GM21526 (cell line): ENCODE results near the gene NCK1.
A peak's percentile ranks its signal among the peaks of the same experiment; 100 is the strongest.
"Not testable (repeated sequence)": the region's sequence is repeated elsewhere in the genome, so short reads cannot be mapped to it uniquely, and the experiment has no call there.

Experiments
- ATAC-seq: cut with Tn5 transposase; IDR thresholded peaks from one replicate; pipeline ENCODE4 v1.9.1; 2021; ENCODE audit warnings: moderate library complexity; ENCODE audit not compliant: unreplicated experiment, low FRiP score

The NCK1 gene

GRCh38 chr3:136860541-136860940, 1.5 kb upstream of the NCK1 start:
- ATAC-seq = no peak

- ATAC-seq = peak; percentile 12
These were observed 762 bp downstream of the NCK1 start for GRCh38 chr3:136862617-136863322.

- ATAC-seq = no peak
These were observed 7.3 kb downstream of the NCK1 start for GRCh38 chr3:136869282-136869681.

- ATAC-seq = not testable (repeated sequence)
These were observed 10.2 kb downstream of the NCK1 start for GRCh38 chr3:136872258-136872657.

GRCh38 chr3:136879510-136879909, 17.5 kb downstream of the NCK1 start:
- ATAC-seq = not testable (repeated sequence)

GRCh38 chr3:136882571-136882970, 20.6 kb downstream of the NCK1 start:
- ATAC-seq = no peak

- ATAC-seq = no peak
These were observed 22.1 kb downstream of the NCK1 start for GRCh38 chr3:136883967-136884720.

- no peak for ATAC-seq
These were observed 23.6 kb downstream of the NCK1 start for GRCh38 chr3:136885357-136886213.

GRCh38 chr3:136889947-136890346, 27.9 kb downstream of the NCK1 start:
- ATAC-seq = no peak

GRCh38 chr3:136891934-136892855, 30.2 kb downstream of the NCK1 start:
- ATAC-seq = no peak

GRCh38 chr3:136893848-136894443, 31.9 kb downstream of the NCK1 start:
- ATAC-seq = no peak

- not testable (repeated sequence) for ATAC-seq
These were observed 35.2 kb downstream of the NCK1 start for GRCh38 chr3:136897171-136897570.

GRCh38 chr3:136898549-136898948, 36.5 kb downstream of the NCK1 start:
- ATAC-seq = no peak

- ATAC-seq = no peak
These were observed 36.9 kb downstream of the NCK1 start for GRCh38 chr3:136898954-136899353.

GRCh38 chr3:136899622-136900158, 37.7 kb downstream of the NCK1 start:
- ATAC-seq = no peak

GRCh38 chr3:136900694-136901093, 38.7 kb downstream of the NCK1 start:
- not testable (repeated sequence) for ATAC-seq

GRCh38 chr3:136901391-136901790, 39.4 kb downstream of the NCK1 start:
- ATAC-seq = no peak

GRCh38 chr3:136902530-136902929, 40.5 kb downstream of the NCK1 start:
- ATAC-seq = not testable (repeated sequence)

- no peak for ATAC-seq
These were observed 41.9 kb downstream of the NCK1 start for GRCh38 chr3:136903899-136904298.
